Aorta (tissue), 5 donors: Measurements from ENCODE around the gene TRIM34. TPM values are rescaled to one million over a fixed set of nuclear protein-coding genes. Genes with fewer than 3 reads are reported as not detected.
"Not testable (repeated sequence)": the region's sequence is repeated elsewhere in the genome, so short reads cannot be mapped to it uniquely, and the experiment has no call there.

ENCODE experiments used
- ATAC-seq: fragments of 200-7000 bp; cut with Tn5 transposase; one replicate; pipeline ENCODE4 v1.9.1; 2022; ENCODE audit warnings: moderate library complexity; ENCODE audit not compliant: low FRiP score
- DNase-seq, 2 donors: peaks; one replicate each; pipeline ENCODE4 v3.0.0-alpha.2; 2020
- H3K27ac ChIP-seq, 2 donors: one replicate each; pipeline ENCODE4 v1.5.1; 2013; ENCODE audit warnings: low read length in 2 of 2, mild to moderate bottlenecking in 2 of 2, moderate library complexity in 2 of 2, control low read depth in 1 of 2, inconsistent platforms in 1 of 2, low read depth in 1 of 2
- H3K27me3 ChIP-seq, 2 donors: one replicate each; pipeline ENCODE4 v1.6.1; 2013; ENCODE audit warnings: control low read depth in 1 of 2, low read length in 1 of 2, mild to moderate bottlenecking in 1 of 2, moderate library complexity in 1 of 2; ENCODE audit not compliant: insufficient read depth in 2 of 2, control insufficient read depth in 1 of 2
- H3K36me3 ChIP-seq, 2 donors: one replicate each; pipeline ENCODE4 v1.6.1; 2013; ENCODE audit warnings: control low read depth in 1 of 2, low read length in 1 of 2, mild to moderate bottlenecking in 1 of 2; ENCODE audit not compliant: insufficient read depth in 2 of 2, control insufficient read depth in 1 of 2
- H3K4me1 ChIP-seq, 2 donors: one replicate each; pipeline ENCODE4 v1.6.1; 2013; ENCODE audit warnings: low read length in 2 of 2, control low read depth in 1 of 2, mild to moderate bottlenecking in 1 of 2, moderate library complexity in 1 of 2; ENCODE audit not compliant: insufficient read depth in 2 of 2, control insufficient read depth in 1 of 2
- H3K4me3 ChIP-seq, 2 donors: one replicate each; pipeline ENCODE4 v1.5.1; 2013; ENCODE audit warnings: low read length in 2 of 2, control low read depth in 1 of 2, mild to moderate bottlenecking in 1 of 2
- H3K9me3 ChIP-seq: one replicate; pipeline ENCODE4 v1.6.1; 2013; ENCODE audit warnings: mild to moderate bottlenecking, low read length; ENCODE audit not compliant: control insufficient read depth
- WGBS, 2 donors: extraction: QIAGEN DNeasy Blood & Tissue Kit; methylation state at CpG; one replicate each; pipeline ENCODE4 v1.1.7; 2013; 5-methylcytosine and 5-hydroxymethylcytosine counted together
- intact Hi-C, 2 donors: fragments of 100-400 bp; cut with DNase I; formaldehyde crosslinking; loops; one replicate each; pipeline versions ENCODE4 v1.14.2 to v1.15.0; 2022
- polyA plus RNA-seq, 2 donors: library from polyadenylated mRNA; stranded (reverse); fragments of 200-250 nt; gene quantifications; one replicate each; pipeline ENCODE4 v1.2.3, GENCODE V29; 2013
- total RNA-seq, 2 donors: library from RNA; stranded (reverse); fragmentation: NEBNext Ultra II Directional; extraction: Animal tissue kit (Norgen Biotek cat#: 25700); gene quantifications; one replicate each; pipeline ENCODE4 v1.2.1, GENCODE V29; 2021
- donor health status: healthy with polysubstance abuse.
- donor health status: Bipolar disorder and iron deficiency.
- donor health status: DM: no; HTN: no; CAD: no.
- donor health status: DM: no; HTN: no; CAD: no.
- donor health status: DM: yes; HTN: yes; CAD: no.

The TRIM34 gene
- total and polyA plus RNA-seq, 4 donors, result 5.1 to 9.2 (median 5.7) TPM

- Histone ChIP-seq H3K27me3 (no peaks in the 10 kb centered on the region), H3K9me3 (no peaks in the 10 kb centered on the region), H3K27ac (no peak overlapping the region), H3K4me3 (no peak overlapping the region), H3K4me1 (no peaks in the 10 kb centered on the region), H3K36me3 (peaks cover 0 to 11% of the 10 kb centered on the region in 2 donors)
- DNase-seq (no peak), ATAC-seq (no peak)
- intact Hi-C loops, result no loop called here
- 84 to 89% methylated on average over 4 of the region's 4 CpGs for WGBS, 2 donors
Observed at GRCh38 chr11:5665051-5665570, 40.3 kb downstream of the TRIM34 start.

GRCh38 chr11:5665746-5666401 is 41.1 kb downstream of the TRIM34 start:
- DNase-seq (no peak), ATAC-seq (no peak)
- H3K27me3 ChIP-seq, result no peaks in the 10 kb centered on the region
- WGBS, 2 donors, result 79 to 81% methylated on average over 5 of the region's 5 CpGs
- no peak overlapping the region for H3K27ac ChIP-seq
- no peaks in the 10 kb centered on the region for H3K4me1 ChIP-seq
- no peaks in the 10 kb centered on the region for H3K9me3 ChIP-seq
- intact Hi-C loops, result no loop called here
- peaks cover 0 to 11% of the 10 kb centered on the region in 2 donors for H3K36me3 ChIP-seq
- H3K4me3 ChIP-seq, result no peak overlapping the region

- intact Hi-C loops, result no loop called here
- WGBS, 2 donors, result 77 to 81% methylated on average over 6 of the region's 6 CpGs
- no peak overlapping the region for H3K27ac ChIP-seq
- no peaks in the 10 kb centered on the region for H3K4me1 ChIP-seq
- DNase-seq, result no peak
- H3K27me3 ChIP-seq, result no peaks in the 10 kb centered on the region
- no peak for ATAC-seq
- H3K9me3 ChIP-seq, result no peaks in the 10 kb centered on the region
- no peak overlapping the region for H3K4me3 ChIP-seq
- peaks cover 0 to 11% of the 10 kb centered on the region in 2 donors for H3K36me3 ChIP-seq
Observed at GRCh38 chr11:5666402-5666793, 41.6 kb downstream of the TRIM34 start.

- Histone ChIP-seq H3K9me3 (no peaks in the 10 kb centered on the region), H3K36me3 (peaks cover 0 to 5% of the 10 kb centered on the region in 2 donors), H3K27me3 (no peaks in the 10 kb centered on the region), H3K27ac (no peak overlapping the region), H3K4me3 (no peak overlapping the region), H3K4me1 (no peaks in the 10 kb centered on the region)
- ATAC-seq (no peak), DNase-seq (no peak)
- intact Hi-C loops, result no loop called here
Observed at GRCh38 chr11:5671831-5672230, 47.0 kb downstream of the TRIM34 start.

- peaks cover 6 to 12% of the 10 kb centered on the region in 2 donors for H3K36me3 ChIP-seq
- no peaks in the 10 kb centered on the region for H3K4me1 ChIP-seq
- 95% methylated on average over 4 of the region's 4 CpGs for WGBS, 2 donors
- no peaks in the 10 kb centered on the region for H3K9me3 ChIP-seq
- H3K4me3 ChIP-seq, result no peak overlapping the region
- no peak for DNase-seq
- ATAC-seq, result no peak
- no peaks in the 10 kb centered on the region for H3K27me3 ChIP-seq
- intact Hi-C loops, result no loop called here
- H3K27ac ChIP-seq, result no peak overlapping the region
Observed at GRCh38 chr11:5674391-5674790, 49.6 kb downstream of the TRIM34 start.

- no peak overlapping the region for H3K4me3 ChIP-seq
- intact Hi-C loops, result loop anchor here in 1 of 2 donors (10.0 kb wide), 1 partner anchor 55 kb away; the partner anchor contains the start of gene TRIM34
Observed at GRCh38 chr11:5679811-5680210, 55.0 kb downstream of the TRIM34 start.

GRCh38 chr11:5682890-5683441 is 58.2 kb downstream of the TRIM34 start:
- not testable (repeated sequence) for H3K4me1 ChIP-seq, H3K9me3 ChIP-seq, ATAC-seq, H3K4me3 ChIP-seq, DNase-seq, H3K36me3 ChIP-seq, H3K27me3 ChIP-seq, H3K27ac ChIP-seq
- intact Hi-C loops, result loop anchor here in 1 of 2 donors (10.0 kb wide), 1 partner anchor 58 kb away; the partner anchor contains the start of gene TRIM34
- WGBS, 2 donors, result 83 to 87% methylated on average over 20 to 33 of the region's 33 CpGs

More at GRCh38 chr11:5679811-5680210, 55.0 kb downstream of the TRIM34 start:
- ATAC-seq, result no peak
- DNase-seq, result no peak
- Histone ChIP-seq H3K9me3 (no peaks in the 10 kb centered on the region), H3K27ac (no peak overlapping the region), H3K4me1 (no peaks in the 10 kb centered on the region), H3K36me3 (peaks cover 6 to 10% of the 10 kb centered on the region in 2 donors), H3K27me3 (no peaks in the 10 kb centered on the region)
- WGBS, 2 donors, result 92 to 93% methylated on average over 7 of the region's 7 CpGs

GRCh38 chr11:5683620-5684019 is 58.8 kb downstream of the TRIM34 start:
- intact Hi-C loops, result loop anchor here (2.0 to 10.0 kb wide), 2 partner anchors 59 to 83 kb away; partner anchors contain the start of gene TRIM34 (in 1 of the 2)
- not testable (repeated sequence) for DNase-seq
- WGBS, 2 donors, result 44 to 53% methylated on average over 7 of the region's 7 CpGs

More at GRCh38 chr11:5683620-5684019, 58.8 kb downstream of the TRIM34 start:
- H3K4me1 ChIP-seq, H3K27ac ChIP-seq, ATAC-seq, H3K36me3 ChIP-seq, H3K27me3 ChIP-seq, H3K9me3 ChIP-seq, H3K4me3 ChIP-seq: not testable (repeated sequence)
